A549 (cell line): ENCODE results near the gene ALCAM. TPM values are rescaled to one million over a fixed set of nuclear protein-coding genes. Genes with fewer than 3 reads are reported as not detected.
A peak's percentile ranks its signal among the peaks of the same experiment; 100 is the strongest.

Experiments
- ATAC-seq, 2 experiments: fragments of 200-7000 bp in 1 of 2; fragments of >200 bp in 1 of 2; cut with Nextera tagmentation in 1 of 2; cut with Tn5 transposase in 1 of 2; 3 replicates each; pipeline versions ENCODE4 v1.8.0 to v1.9.1; 2018 to 2020; ENCODE audit warnings: mild to moderate bottlenecking in 1 of 2, moderate library complexity in 1 of 2
- CTCF ChIA-PET: fragments of 300-600 bp; sonication (Branson Sonifier 250); formaldehyde crosslinking; extraction: SDS; loops from one replicate; lab custom pipeline; 2021; ENCODE audit warnings: antibody characterized with exemption, inconsistent platforms; lab: Yijun Ruan, JAX
- POLR2A ChIA-PET: fragments of 350-600 bp; formaldehyde crosslinking; extraction: SDS; loops from one replicate; lab custom pipeline; 2021; ENCODE audit warnings: antibody characterized with exemption, inconsistent platforms; lab: Yijun Ruan, JAX
- DNase-seq, 2 experiments: peaks; one replicate each; pipeline versions ENCODE4 v3.0.0 to v3.0.0-alpha.2; 2011 to 2016; ENCODE audit warnings: low read depth in 1 of 2, low spot score in 1 of 2
- FAIRE-seq: peaks from 2 replicates; lab custom pipeline; 2011; peaks lifted over from hg19 to GRCh38; lab: Jason Lieb, UNC
- H3K27ac ChIP-seq, 2 experiments: fragments of >200 bp; sonication (Bioruptor Twin); formaldehyde crosslinking; 3 replicates each; pipeline ENCODE4 v1.5.1; 2016 to 2017
- H3K4me1 ChIP-seq: fragments of >200 bp; sonication (Bioruptor Twin); formaldehyde crosslinking; 3 replicates; pipeline ENCODE4 v1.6.1; 2016
- H3K4me2 ChIP-seq: fragments of >200 bp; sonication (Bioruptor Twin); formaldehyde crosslinking; 3 replicates; pipeline ENCODE4 v1.6.1; 2016
- H3K4me3 ChIP-seq: fragments of >200 bp; sonication (Bioruptor Twin); formaldehyde crosslinking; 3 replicates; pipeline ENCODE4 v1.5.1; 2016
- H3K9me3 ChIP-seq: fragments of >200 bp; sonication (Bioruptor Twin); formaldehyde crosslinking; 3 replicates; pipeline ENCODE4 v1.6.1; 2016
- CBX8 ChIP-seq: fragments of 200-600 bp; sonication (generic); IDR thresholded peaks from 2 replicates; pipeline ENCODE4 v1.6.1; 2016
- CHD4 ChIP-seq: fragments of 200-600 bp; sonication (generic); IDR thresholded peaks from 2 replicates; pipeline ENCODE4 v1.6.1; 2016; ENCODE audit warnings: antibody characterized with exemption, mild to moderate bottlenecking, borderline replicate concordance
- EP300 ChIP-seq, 2 experiments: fragments of >200 bp; sonication (Bioruptor Twin); formaldehyde crosslinking; IDR thresholded peaks; 2 replicates in 1 of 2; 3 replicates in 1 of 2; pipeline ENCODE4 v1.6.1; 2016 to 2017
- FOSL2 ChIP-seq, 2 experiments: fragments of 450-650 bp in 1 of 2; fragments of >200 bp in 1 of 2; sonication (Bioruptor Twin) in 1 of 2; formaldehyde crosslinking; IDR thresholded peaks; 2 replicates each; pipeline versions ENCODE4 v1.5.0 to v1.6.1; 2016 to 2020; ENCODE audit warnings: mild to moderate bottlenecking in 1 of 2, moderate library complexity in 1 of 2
- FOXS1 ChIP-seq: fragments of 250-450 bp; sonication (Bioruptor Pico); IDR thresholded peaks from 2 replicates; pipeline ENCODE4 v1.5.0; 2020; ENCODE audit warnings: mild to moderate bottlenecking, moderate library complexity
- GATA3 ChIP-seq: IDR thresholded peaks from 2 replicates; pipeline ENCODE4 v1.6.1; 2012; ENCODE audit warnings: borderline replicate concordance
- HEYL ChIP-seq: fragments of 250-450 bp; sonication (Bioruptor Pico); IDR thresholded peaks from 2 replicates; pipeline ENCODE4 v1.8.0; 2021; ENCODE audit warnings: mild to moderate bottlenecking, moderate library complexity
- KDM5A ChIP-seq: fragments of 200-600 bp; sonication (generic); IDR thresholded peaks from 2 replicates; pipeline ENCODE4 v1.6.1; 2016; ENCODE audit warnings: antibody characterized with exemption, mild to moderate bottlenecking
- NFE2L2 ChIP-seq: fragments of 150-350 bp; conservative IDR thresholded peaks from 2 replicates; pipeline ENCODE4 v1.6.1; 2014; ENCODE audit warnings: low read length
- NPAS2 ChIP-seq: fragments of 250-450 bp; sonication (Bioruptor Pico); IDR thresholded peaks from 2 replicates; pipeline ENCODE4 v1.8.0; 2022; ENCODE audit warnings: mild to moderate bottlenecking, moderate library complexity, borderline replicate concordance
- RARB ChIP-seq: fragments of 250-450 bp; sonication (Bioruptor Pico); IDR thresholded peaks from 2 replicates; pipeline ENCODE4 v1.8.0; 2021; ENCODE audit warnings: mild to moderate bottlenecking, moderate library complexity
- RFX5 ChIP-seq: fragments of 450-650 bp; IDR thresholded peaks from 2 replicates; pipeline ENCODE4 v1.7.1; 2014; ENCODE audit warnings: antibody characterized with exemption, mild to moderate bottlenecking, moderate library complexity
- RNF2 ChIP-seq: fragments of 200-600 bp; sonication (generic); IDR thresholded peaks from 2 replicates; pipeline ENCODE4 v1.6.1; 2016; ENCODE audit warnings: low read depth, mild to moderate bottlenecking, antibody characterized with exemption, moderate library complexity, borderline replicate concordance
- SMC3 ChIP-seq: fragments of >200 bp; sonication (Bioruptor Twin); formaldehyde crosslinking; IDR thresholded peaks from 3 replicates; pipeline ENCODE4 v1.6.1; 2018; ENCODE audit warnings: inconsistent platforms
- WGBS: methylation state at CpG from one replicate; pipeline ENCODE4 v1.1.6; 2017; ENCODE audit errors: missing lambda C conversion rate; 5-methylcytosine and 5-hydroxymethylcytosine counted together
- polyA plus RNA-seq, 4 experiments: library from polyadenylated mRNA; depleted of rRNA in 3 of 4; stranded (reverse); fragments of >200 nt; fragmentation: RNase III in 1 of 4; extraction: RNeasy Plus Mini Kit Qiagen cat#74134 plus additional on column Dnase treatment in 1 of 4; gene quantifications; 2 replicates in 3 of 4; 3 replicates in 1 of 4; pipeline ENCODE4 v1.2.3, GENCODE V29; 2011 to 2017
- TF ChIP-seq, protein P1 (sequence below): fragments of >200 bp; sonication (Bioruptor Twin); formaldehyde crosslinking; IDR thresholded peaks from 2 replicates; pipeline ENCODE4 v1.6.1; 2016
- TF ChIP-seq, protein P2 (sequence below): fragments of 450-650 bp; IDR thresholded peaks from 2 replicates; pipeline ENCODE4 v1.6.1; 2014; ENCODE audit warnings: antibody characterized with exemption
- TF ChIP-seq, protein P3 (sequence below): fragments of >200 bp; sonication (Bioruptor Twin); formaldehyde crosslinking; IDR thresholded peaks from 3 replicates; pipeline ENCODE4 v1.6.1; 2016
- TF ChIP-seq, protein P4 (sequence below): fragments of 250-450 bp; sonication (Bioruptor Pico); IDR thresholded peaks from 2 replicates; pipeline ENCODE4 v1.5.0; 2020; ENCODE audit warnings: low read depth, mild to moderate bottlenecking, moderate library complexity
- TF ChIP-seq, protein P5 (sequence below): fragments of 250-450 bp; sonication (Bioruptor Pico); IDR thresholded peaks from 2 replicates; pipeline ENCODE4 v1.5.0; 2021; ENCODE audit warnings: mild to moderate bottlenecking, moderate library complexity, borderline replicate concordance

Gene ALCAM
- polyA plus RNA-seq, 2 of the 4 experiments (the other 2 are of a cell fraction): 57.1 to 145 TPM

DNA sequence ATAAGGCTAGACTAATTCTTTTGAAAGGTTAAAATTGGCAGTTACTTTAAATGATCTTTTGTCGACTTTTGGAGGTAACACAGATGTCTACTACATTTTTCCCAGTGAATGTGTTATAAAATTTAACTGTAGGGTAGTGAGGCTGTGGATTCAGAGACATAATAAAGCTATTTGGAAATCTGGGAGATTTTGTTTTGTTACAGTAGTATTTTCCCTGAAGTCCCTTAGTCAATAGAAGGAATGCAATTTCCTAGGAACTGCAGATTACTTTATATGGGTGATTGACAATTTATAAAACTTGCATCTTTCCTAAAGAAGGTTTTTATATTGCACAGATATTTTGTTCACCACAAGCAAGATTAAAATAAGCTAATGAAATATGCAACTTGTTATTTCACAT, 96.9 kb downstream of the ALCAM start (continued):
- TF ChIP-seq KDM5A (no peak), EP300 (IDR thresholded peaks at IDR 0.05) (no peak), FOSL2 (IDR thresholded peaks at IDR 0.05) (no peak), FOSL2 (CRISPR knock-in tag; IDR thresholded peaks at IDR 0.05) (no peak)

DNA sequence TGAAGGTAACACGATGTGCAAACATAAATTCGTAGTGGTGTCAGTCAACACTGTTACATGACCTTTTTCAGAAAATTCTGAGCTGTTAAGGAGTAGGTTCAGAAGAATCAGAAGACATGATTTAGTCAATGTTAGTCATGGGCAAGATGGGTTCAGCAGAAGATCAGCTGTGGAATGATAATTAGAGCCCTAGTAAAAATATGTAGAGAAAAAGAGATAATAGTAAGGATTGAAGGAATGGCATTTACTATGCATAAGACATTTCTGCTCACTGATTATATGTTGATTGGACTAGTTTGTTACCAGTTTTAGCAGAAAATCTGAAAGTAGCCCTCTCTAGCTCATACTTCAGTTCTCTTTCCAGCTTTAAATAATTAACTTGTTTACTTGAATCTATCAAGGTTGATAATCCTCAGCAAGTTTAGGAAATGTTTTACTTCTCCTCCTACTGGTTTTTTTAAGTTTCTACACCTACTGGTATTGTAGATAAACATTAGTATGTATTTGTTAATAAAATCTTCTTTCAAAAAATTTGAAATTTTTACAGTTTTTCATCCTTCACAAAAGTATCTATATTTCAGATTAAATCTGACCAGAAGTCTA, 98.6 kb downstream of the ALCAM start:
- WGBS: 51% methylated on average over 2 of the region's 2 CpGs
- Histone ChIP-seq H3K27ac (no peak overlapping the region), H3K4me3 (no peak overlapping the region), H3K9me3 (no peaks in the 10 kb centered on the region), H3K4me1 (peaks cover 24% of the 10 kb centered on the region; the same call in 2 of the 3 replicates), H3K4me2 (0 out of 3 replicates have a peak overlapping the region, but pooled peaks have one; percentile 6)
- TF ChIP-seq, protein P1, sequence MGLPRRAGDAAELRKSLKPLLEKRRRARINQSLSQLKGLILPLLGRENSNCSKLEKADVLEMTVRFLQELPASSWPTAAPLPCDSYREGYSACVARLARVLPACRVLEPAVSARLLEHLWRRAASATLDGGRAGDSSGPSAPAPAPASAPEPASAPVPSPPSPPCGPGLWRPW: no peak
- TF ChIP-seq FOXS1 (CRISPR knock-in tag) (no peak), GATA3 (no peak), RNF2 (no peak)
- TF ChIP-seq, protein P2, sequence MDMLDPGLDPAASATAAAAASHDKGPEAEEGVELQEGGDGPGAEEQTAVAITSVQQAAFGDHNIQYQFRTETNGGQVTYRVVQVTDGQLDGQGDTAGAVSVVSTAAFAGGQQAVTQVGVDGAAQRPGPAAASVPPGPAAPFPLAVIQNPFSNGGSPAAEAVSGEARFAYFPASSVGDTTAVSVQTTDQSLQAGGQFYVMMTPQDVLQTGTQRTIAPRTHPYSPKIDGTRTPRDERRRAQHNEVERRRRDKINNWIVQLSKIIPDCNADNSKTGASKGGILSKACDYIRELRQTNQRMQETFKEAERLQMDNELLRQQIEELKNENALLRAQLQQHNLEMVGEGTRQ: no peak
- no peak for ATAC-seq
- CTCF ChIA-PET: interaction anchor here (1.2 to 1.8 kb wide), 3 partner anchors 16 to 93 kb away, joined by 4 to 7 read pairs (median 4); no protein-coding TSS in a partner anchor
- FAIRE-seq: peak; percentile 90
- POLR2A ChIA-PET: no interaction called here
- no peak for DNase-seq

DNA sequence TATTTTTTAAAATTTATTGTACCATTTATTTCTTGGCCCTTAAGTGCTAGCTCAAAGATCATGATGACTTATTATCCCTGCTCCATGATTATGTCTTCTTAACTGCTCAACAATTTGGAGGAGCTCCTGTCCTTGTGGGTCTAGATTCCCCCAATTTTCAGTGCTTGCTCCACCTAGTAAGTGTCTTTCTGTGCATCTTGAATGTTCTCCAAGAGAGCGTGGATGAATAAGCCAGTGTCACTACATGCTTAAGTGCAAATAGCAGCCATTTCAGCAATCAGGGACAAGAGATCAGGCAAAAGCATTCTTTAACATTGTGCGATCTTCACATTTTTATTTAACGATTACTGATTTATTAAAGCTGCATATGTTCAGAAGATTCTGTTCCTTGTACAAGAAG, 99.4 kb downstream of the ALCAM start:
- H3K4me1 ChIP-seq: peaks cover 24% of the 10 kb centered on the region; the same call in 2 of the 3 replicates
- FAIRE-seq (no peak), ATAC-seq (no peak), DNase-seq (no peak)
- TF ChIP-seq RFX5 (no peak), EP300 (IDR thresholded peaks at IDR 0.05) (no peak), NFE2L2 (no peak)
- TF ChIP-seq, protein P3, sequence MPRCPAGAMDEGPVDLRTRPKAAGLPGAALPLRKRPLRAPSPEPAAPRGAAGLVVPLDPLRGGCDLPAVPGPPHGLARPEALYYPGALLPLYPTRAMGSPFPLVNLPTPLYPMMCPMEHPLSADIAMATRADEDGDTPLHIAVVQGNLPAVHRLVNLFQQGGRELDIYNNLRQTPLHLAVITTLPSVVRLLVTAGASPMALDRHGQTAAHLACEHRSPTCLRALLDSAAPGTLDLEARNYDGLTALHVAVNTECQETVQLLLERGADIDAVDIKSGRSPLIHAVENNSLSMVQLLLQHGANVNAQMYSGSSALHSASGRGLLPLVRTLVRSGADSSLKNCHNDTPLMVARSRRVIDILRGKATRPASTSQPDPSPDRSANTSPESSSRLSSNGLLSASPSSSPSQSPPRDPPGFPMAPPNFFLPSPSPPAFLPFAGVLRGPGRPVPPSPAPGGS: no peak
- ChIA-PET POLR2A (no interaction called here), CTCF (interaction anchor here (1.2 to 1.8 kb wide), 3 partner anchors 16 to 93 kb away, joined by 4 to 7 read pairs (median 4); no protein-coding TSS in a partner anchor)
- no peak overlapping the region for H3K4me2 ChIP-seq
- H3K4me3 ChIP-seq: no peak overlapping the region
- WGBS: 93% methylated on average over 3 of the region's 3 CpGs
- no peak overlapping the region for H3K27ac ChIP-seq
- no peaks in the 10 kb centered on the region for H3K9me3 ChIP-seq

DNA sequence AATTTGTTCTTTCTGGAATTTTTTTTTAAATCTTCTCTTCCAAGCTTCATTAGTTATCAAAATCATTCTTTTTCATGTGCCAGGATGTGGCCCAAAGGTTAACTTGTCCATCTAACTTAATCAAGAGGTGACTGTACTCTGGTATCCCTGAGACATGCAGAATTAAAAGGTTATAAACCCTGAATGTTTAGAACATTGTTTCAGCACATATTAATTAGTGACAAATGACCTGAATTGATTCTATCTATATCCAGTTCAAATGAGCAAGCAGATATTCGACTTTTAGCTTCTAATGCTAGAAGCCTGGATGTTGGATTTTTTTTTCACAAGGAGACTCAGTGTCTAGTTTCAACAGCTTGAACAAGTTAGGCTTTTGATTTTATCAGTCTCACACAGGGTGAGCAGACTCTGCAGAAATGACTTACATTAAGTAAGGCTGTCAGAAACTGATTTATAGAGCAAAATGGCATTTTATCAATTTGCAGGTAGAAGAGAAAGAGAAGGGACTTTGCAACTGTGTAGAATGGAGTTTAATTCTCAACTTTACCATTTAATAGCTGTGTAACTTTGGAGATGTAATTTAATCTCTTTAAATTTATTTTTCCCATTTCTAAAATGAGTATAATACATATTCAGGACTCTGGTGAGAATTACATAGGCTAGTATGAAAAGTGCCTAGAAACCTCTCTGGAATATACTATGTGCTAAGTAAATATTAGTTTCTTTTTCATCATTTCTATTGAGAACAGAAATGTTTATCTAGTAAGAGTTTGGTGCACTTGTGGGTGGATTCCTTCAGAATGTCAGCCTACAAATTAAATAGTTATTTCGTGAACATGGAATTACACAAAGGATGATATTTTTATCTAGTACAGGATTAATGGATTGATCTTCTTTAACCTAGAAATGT, 100.0 kb downstream of the ALCAM start:
- no peak overlapping the region for H3K4me3 ChIP-seq
- DNase-seq (no peak), FAIRE-seq (peak; percentile 67), ATAC-seq (no peak)
- ChIA-PET CTCF (interaction anchor here (1.2 to 1.8 kb wide), 3 partner anchors 15 to 94 kb away, joined by 4 to 7 read pairs (median 4); no protein-coding TSS in a partner anchor), POLR2A (no interaction called here)
- WGBS: 33% methylated on average over 2 of the region's 2 CpGs
- peak overlapping the region; percentile 3; the same call in 2 of the 3 replicates for H3K4me2 ChIP-seq
- H3K27ac ChIP-seq: no peak overlapping the region
- H3K4me1 ChIP-seq: peaks cover 24% of the 10 kb centered on the region; the same call in 2 of the 3 replicates
- H3K9me3 ChIP-seq: no peaks in the 10 kb centered on the region
- TF ChIP-seq FOSL2 (IDR thresholded peaks at IDR 0.05) (no peak), FOSL2 (CRISPR knock-in tag; IDR thresholded peaks at IDR 0.05) (no peak), CBX8 (no peak), CHD4 (no peak), RNF2 (no peak), NPAS2 (CRISPR knock-in tag) (no peak), NFE2L2 (no peak), FOXS1 (CRISPR knock-in tag) (no peak), RARB (CRISPR knock-in tag) (no peak), KDM5A (no peak), SMC3 (no peak), HEYL (CRISPR knock-in tag) (no peak), GATA3 (no peak)
- TF ChIP-seq, protein P4, sequence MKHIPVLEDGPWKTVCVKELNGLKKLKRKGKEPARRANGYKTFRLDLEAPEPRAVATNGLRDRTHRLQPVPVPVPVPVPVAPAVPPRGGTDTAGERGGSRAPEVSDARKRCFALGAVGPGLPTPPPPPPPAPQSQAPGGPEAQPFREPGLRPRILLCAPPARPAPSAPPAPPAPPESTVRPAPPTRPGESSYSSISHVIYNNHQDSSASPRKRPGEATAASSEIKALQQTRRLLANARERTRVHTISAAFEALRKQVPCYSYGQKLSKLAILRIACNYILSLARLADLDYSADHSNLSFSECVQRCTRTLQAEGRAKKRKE (CRISPR knock-in tag): no peak
- TF ChIP-seq, protein P3: no peak
- TF ChIP-seq, protein P5, sequence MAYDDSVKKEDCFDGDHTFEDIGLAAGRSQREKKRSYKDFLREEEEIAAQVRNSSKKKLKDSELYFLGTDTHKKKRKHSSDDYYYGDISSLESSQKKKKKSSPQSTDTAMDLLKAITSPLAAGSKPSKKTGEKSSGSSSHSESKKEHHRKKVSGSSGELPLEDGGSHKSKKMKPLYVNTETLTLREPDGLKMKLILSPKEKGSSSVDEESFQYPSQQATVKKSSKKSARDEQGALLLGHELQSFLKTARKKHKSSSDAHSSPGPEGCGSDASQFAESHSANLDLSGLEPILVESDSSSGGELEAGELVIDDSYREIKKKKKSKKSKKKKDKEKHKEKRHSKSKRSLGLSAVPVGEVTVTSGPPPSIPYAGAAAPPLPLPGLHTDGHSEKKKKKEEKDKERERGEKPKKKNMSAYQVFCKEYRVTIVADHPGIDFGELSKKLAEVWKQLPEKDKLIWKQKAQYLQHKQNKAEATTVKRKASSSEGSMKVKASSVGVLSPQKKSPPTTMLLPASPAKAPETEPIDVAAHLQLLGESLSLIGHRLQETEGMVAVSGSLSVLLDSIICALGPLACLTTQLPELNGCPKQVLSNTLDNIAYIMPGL (CRISPR knock-in tag): no peak
- TF ChIP-seq, protein P1: no peak
